Esophagus muscularis mucosa (tissue), 4 donors: Measurements from ENCODE around the gene RABAC1. TPM values are rescaled to one million over a fixed set of nuclear protein-coding genes. Genes with fewer than 3 reads are reported as not detected.

Experiments used
- DNase-seq: peaks from one replicate; pipeline ENCODE4 v3.0.0-alpha.2; 2017; ENCODE audit errors: extremely low spot score
- H3K27ac ChIP-seq, 4 donors: fragments of 200-600 bp; sonication (generic); replicated peaks in 1 of 4; 1 replicate in 3 of 4; 2 replicates in 1 of 4; pipeline ENCODE4 v1.5.1; 2016 to 2019; ENCODE audit warnings: mild to moderate bottlenecking in 1 of 4
- H3K27me3 ChIP-seq, 4 donors: fragments of 200-600 bp; sonication (generic); one replicate each; pipeline versions ENCODE4 v1.5.1 to v1.6.0; 2016 to 2019
- H3K36me3 ChIP-seq, 4 donors: fragments of 200-600 bp; sonication (generic); one replicate each; pipeline ENCODE4 v1.5.1; 2016 to 2019
- H3K4me1 ChIP-seq, 4 donors: fragments of 200-600 bp; sonication (generic); one replicate each; pipeline ENCODE4 v1.5.1; 2016 to 2019
- H3K4me3 ChIP-seq, 4 donors: fragments of 200-600 bp; sonication (generic); 1 replicate in 2 of 4; 2 replicates in 2 of 4; pipeline ENCODE4 v1.5.1; 2016 to 2019; ENCODE audit warnings: mild to moderate bottlenecking in 4 of 4, moderate library complexity in 1 of 4
- H3K9me3 ChIP-seq, 4 donors: fragments of 200-600 bp; sonication (generic); 1 replicate in 3 of 4; 2 replicates in 1 of 4; pipeline ENCODE4 v1.5.1; 2016 to 2019
- EP300 ChIP-seq: sonication (generic); formaldehyde crosslinking; IDR thresholded peaks from one replicate; pipeline ENCODE4 v1.6.1; 2017; ENCODE audit warnings: antibody characterized with exemption
- POLR2A ChIP-seq: fragments of 450-650 bp; IDR thresholded peaks from one replicate; pipeline ENCODE4 v1.6.1; 2017; ENCODE audit warnings: antibody characterized with exemption, moderate library complexity, mild to moderate bottlenecking, low read depth
- POLR2AphosphoS5 ChIP-seq, 2 donors: sonication (generic); formaldehyde crosslinking; IDR thresholded peaks; one replicate each; pipeline ENCODE4 v1.6.1; 2017; ENCODE audit warnings: antibody characterized with exemption in 2 of 2
- WGBS: methylation state at CpG from one replicate; pipeline ENCODE4 v1.1.5; 2018; 5-methylcytosine and 5-hydroxymethylcytosine counted together
- intact Hi-C: fragments of 100-400 bp; cut with DNase I; formaldehyde crosslinking; loops from one replicate; pipeline ENCODE4 v1.15.1; 2023
- total RNA-seq, 4 donors: library from RNA; depleted of rRNA; stranded (reverse); fragments of >200 nt; gene quantifications; one replicate each; pipeline versions ENCODE4 v1.1.0 to v1.2.1, GENCODE V29; 2016
- TF ChIP-seq, protein P1 (sequence below), 3 experiments: fragments of 200-600 bp in 2 of 3; fragments of 450-650 bp in 1 of 3; sonication (generic) in 2 of 3; IDR thresholded peaks; one replicate each; pipeline ENCODE4 v1.5.1; 2017 to 2019; ENCODE audit warnings: antibody characterized with exemption in 3 of 3, mild to moderate bottlenecking in 2 of 3, moderate library complexity in 1 of 3

Gene RABAC1
- total RNA-seq, 4 donors from 2014 or later = 142 to 250 (median 201) TPM

DNA sequence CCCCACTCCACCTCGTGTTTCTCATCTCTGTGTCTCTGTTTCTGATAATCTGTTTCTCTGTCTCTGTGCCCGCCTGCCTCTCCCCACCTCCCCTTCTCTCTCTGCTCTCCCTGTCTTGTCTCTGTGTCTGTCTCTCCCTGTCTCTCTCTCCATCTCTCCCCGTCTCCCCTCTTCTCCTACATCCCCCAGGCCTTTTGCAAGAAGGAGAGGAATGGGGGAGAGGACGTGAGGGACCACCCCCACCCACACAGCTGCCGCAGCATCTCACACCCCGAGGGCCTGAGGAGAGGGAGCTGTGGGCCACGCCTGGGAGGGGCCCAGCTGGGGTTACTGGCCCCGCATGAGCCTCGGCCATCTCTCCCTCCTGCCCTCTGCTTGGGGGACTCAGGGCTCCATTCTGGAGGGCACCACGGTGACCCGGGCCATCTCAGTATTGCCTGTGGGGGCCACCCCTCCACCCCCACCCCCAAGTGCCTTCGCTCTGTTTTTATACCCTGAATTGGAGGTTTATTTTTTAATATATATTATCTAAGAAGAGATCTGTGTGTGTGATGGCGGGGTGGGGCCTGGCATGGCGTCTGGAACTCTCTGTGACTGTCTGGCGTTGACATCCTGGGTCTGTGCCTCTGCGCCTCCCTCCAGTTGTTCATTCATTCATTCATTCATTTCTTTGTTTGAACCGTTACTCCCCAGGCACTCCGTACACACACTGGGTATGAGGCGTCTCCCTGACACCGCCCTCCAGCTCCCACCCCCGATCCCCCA, 52.0 kb downstream of the RABAC1 start:
- intact Hi-C loops = no loop called here
- DNase-seq = no peak
- WGBS = 78% methylated on average over 21 of the region's 21 CpGs
- H3K27ac ChIP-seq = no peak overlapping the region
- peaks cover 0 to 25% (median 9%) of the 10 kb centered on the region in 4 donors for H3K27me3 ChIP-seq
- H3K9me3 ChIP-seq = no peaks in the 10 kb centered on the region
- H3K36me3 ChIP-seq = peaks cover 36 to 62% (median 56%) of the 10 kb centered on the region in 4 donors
- TF ChIP-seq EP300 (no peak), POLR2AphosphoS5 (IDR thresholded peaks at IDR 0.05) (no peak), POLR2A (no peak)
- TF ChIP-seq, protein P1, sequence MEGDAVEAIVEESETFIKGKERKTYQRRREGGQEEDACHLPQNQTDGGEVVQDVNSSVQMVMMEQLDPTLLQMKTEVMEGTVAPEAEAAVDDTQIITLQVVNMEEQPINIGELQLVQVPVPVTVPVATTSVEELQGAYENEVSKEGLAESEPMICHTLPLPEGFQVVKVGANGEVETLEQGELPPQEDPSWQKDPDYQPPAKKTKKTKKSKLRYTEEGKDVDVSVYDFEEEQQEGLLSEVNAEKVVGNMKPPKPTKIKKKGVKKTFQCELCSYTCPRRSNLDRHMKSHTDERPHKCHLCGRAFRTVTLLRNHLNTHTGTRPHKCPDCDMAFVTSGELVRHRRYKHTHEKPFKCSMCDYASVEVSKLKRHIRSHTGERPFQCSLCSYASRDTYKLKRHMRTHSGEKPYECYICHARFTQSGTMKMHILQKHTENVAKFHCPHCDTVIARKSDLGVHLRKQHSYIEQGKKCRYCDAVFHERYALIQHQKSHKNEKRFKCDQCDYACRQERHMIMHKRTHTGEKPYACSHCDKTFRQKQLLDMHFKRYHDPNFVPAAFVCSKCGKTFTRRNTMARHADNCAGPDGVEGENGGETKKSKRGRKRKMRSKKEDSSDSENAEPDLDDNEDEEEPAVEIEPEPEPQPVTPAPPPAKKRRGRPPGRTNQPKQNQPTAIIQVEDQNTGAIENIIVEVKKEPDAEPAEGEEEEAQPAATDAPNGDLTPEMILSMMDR (IDR thresholded peaks at IDR 0.05) = no peak
- H3K4me1 ChIP-seq = no peaks in the 10 kb centered on the region
- no peak overlapping the region for H3K4me3 ChIP-seq

Other genes starting within 250 kb of the RABAC1 start
- gene CEACAM6, start 203.8 kb downstream of the RABAC1 start, total RNA-seq = 1 to 10 TPM in 1 of 4 donors, under 1 TPM in 2, not detected in 1; under 0.01 to 1.3 (median 0.69) TPM
- under 1 TPM in 1 of 4 donors, not detected in 3; 0.26 TPM for gene CEACAM3, start 162.7 kb downstream of the RABAC1 start, total RNA-seq
- gene LYPD4, start 114.6 kb downstream of the RABAC1 start, total RNA-seq = not detected
- not detected for gene DMRTC2, start 114.3 kb downstream of the RABAC1 start, total RNA-seq
- 1,000 to 10,000 TPM in 3 of 4 donors, 100 to 1,000 TPM in 1; 893 to 1,378 (median 1,179) TPM for gene RPS19, start 99.1 kb downstream of the RABAC1 start, total RNA-seq
- gene CD79A, start 82.0 kb downstream of the RABAC1 start, total RNA-seq = 1 to 10 TPM in 1 of 4 donors, under 1 TPM in 1, not detected in 2; 0.71 to 2.2 TPM
- 10 to 100 TPM; 54.5 to 71.8 (median 59.7) TPM for gene ARHGEF1, start 76.1 kb downstream of the RABAC1 start, total RNA-seq
- under 1 TPM in 3 of 4 donors, not detected in 1; 0.32 to 0.42 (median 0.33) TPM for gene ERFL, start 30.9 kb downstream of the RABAC1 start, total RNA-seq
- 1 to 10 TPM; 2.1 to 4.3 (median 3.5) TPM for gene ATP1A3, start 34.9 kb upstream of the RABAC1 start, total RNA-seq
- gene GRIK5, start 110.9 kb upstream of the RABAC1 start, total RNA-seq = 10 to 100 TPM in 2 of 4 donors, 1 to 10 TPM in 2; 8.6 to 27.6 (median 13.8) TPM
- gene ZNF574, start 116.8 kb upstream of the RABAC1 start, total RNA-seq = 10 to 100 TPM; 15.0 to 28.4 (median 21.7) TPM
- 1 to 10 TPM in 3 of 4 donors, under 1 TPM in 1; 0.52 to 2.5 (median 1.5) TPM for gene POU2F2, start 173.1 kb upstream of the RABAC1 start, total RNA-seq